ENCODE measurements around the gene MOCS1. TPM values are rescaled to one million over a fixed set of nuclear protein-coding genes. Genes with fewer than 3 reads are reported as not detected.

The MOCS1 gene
- total RNA-seq, 2 experiments from 2014 or later = 2.0 to 2.7 TPM

DNA sequence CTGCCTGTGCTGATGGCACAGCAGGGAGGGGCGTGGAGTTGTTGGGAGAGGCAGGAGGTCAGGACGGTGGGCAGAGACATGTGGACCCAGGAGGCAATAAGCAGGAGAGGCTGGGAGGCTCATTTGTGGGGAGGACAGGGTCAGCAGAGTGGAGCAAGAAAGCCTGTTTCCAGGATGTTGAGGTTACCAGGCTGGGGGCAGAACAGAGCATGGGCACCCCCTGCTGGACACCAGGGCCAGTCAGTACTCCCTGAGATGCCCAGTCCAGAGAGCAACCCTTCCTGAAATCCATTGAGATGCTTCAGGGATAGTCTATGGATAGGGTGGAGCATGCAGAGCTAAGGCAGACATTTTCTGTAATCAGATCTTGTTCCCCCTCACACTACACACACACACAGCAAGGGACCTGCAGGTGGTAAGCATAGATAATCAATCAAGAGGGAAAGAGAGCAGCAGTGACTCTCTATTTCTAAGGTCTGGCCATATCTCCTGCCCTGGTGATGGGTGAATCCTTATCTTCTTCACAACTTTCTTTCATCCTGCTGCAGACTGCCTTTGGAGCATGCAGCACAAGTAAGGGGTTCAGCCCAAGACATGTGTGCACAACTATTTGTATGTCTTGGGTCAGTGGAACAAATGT is 41.7 kb downstream of the MOCS1 start:
- Mint-ChIP-seq H3K9me3 (no peaks in the 10 kb centered on the region), H3K36me3 (ENCODE audit: low read depth) (no peaks in the 10 kb centered on the region), H3K27me3 (peaks cover 13% of the 10 kb centered on the region), H3K4me3 (no peak overlapping the region), H3K4me1 (ENCODE audit: low read depth) (no peaks in the 10 kb centered on the region), H3K27ac (no peak overlapping the region)
- Histone ChIP-seq H3K4me3 (ENCODE audit: low read length) (no peak overlapping the region), H3K4me1 (ENCODE audit: insufficient read depth, low read length) (no peaks in the 10 kb centered on the region), H3K27me3 (ENCODE audit: control insufficient read depth in 1 of 2, insufficient read depth in 2 of 2, low read length in 2 of 2) (peaks cover 0 to 2% of the 10 kb centered on the region in 2 experiments), H3K9me3 (ENCODE audit: control insufficient read depth in 1 of 2, insufficient read depth in 1 of 2, low read length in 2 of 2) (peaks cover 0 to 3% of the 10 kb centered on the region in 2 experiments), H3K36me3 (ENCODE audit: insufficient read depth, low read length) (no peaks in the 10 kb centered on the region), H3K27ac (ENCODE audit: low read depth in 1 of 2, low read length in 2 of 2) (no peak overlapping the region)
- ATAC-seq (ENCODE audit: poor library complexity) = no peak
- ChIA-PET POLR2A (no interaction called here), CTCF (no interaction called here)
- TF ChIP-seq, protein P1, sequence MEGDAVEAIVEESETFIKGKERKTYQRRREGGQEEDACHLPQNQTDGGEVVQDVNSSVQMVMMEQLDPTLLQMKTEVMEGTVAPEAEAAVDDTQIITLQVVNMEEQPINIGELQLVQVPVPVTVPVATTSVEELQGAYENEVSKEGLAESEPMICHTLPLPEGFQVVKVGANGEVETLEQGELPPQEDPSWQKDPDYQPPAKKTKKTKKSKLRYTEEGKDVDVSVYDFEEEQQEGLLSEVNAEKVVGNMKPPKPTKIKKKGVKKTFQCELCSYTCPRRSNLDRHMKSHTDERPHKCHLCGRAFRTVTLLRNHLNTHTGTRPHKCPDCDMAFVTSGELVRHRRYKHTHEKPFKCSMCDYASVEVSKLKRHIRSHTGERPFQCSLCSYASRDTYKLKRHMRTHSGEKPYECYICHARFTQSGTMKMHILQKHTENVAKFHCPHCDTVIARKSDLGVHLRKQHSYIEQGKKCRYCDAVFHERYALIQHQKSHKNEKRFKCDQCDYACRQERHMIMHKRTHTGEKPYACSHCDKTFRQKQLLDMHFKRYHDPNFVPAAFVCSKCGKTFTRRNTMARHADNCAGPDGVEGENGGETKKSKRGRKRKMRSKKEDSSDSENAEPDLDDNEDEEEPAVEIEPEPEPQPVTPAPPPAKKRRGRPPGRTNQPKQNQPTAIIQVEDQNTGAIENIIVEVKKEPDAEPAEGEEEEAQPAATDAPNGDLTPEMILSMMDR (IDR thresholded peaks at IDR 0.05) = no peak
- DNase-seq = peak in 1 of 14 experiments; percentile 2
- intact Hi-C loops (cut with DNase I, micrococcal nuclease) = no loop called here

DNA sequence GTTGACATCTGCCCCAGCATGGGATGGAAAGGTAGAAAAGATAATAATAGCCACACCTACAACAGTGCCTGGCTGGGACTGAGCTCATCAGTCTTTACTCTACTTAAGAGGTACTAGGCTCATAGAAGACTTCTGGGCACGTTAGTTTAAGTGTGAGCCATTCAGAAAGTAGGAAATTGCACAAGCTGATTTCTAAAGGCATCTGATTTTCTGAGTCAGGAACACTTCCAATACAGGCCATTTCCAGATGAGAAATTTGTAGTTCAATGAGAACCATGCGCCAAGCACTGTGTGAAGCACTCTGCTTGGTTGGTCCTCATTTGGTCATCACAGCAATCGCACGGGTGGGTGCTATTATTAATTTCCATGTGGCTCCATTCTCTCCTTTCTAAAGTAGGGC is 42.3 kb downstream of the MOCS1 start:
- peaks cover 7% of the 10 kb centered on the region for H3K27me3 Mint-ChIP-seq
- no peak overlapping the region for H3K4me3 ChIP-seq (ENCODE audit: low read length)
- no peaks in the 10 kb centered on the region for H3K36me3 ChIP-seq (ENCODE audit: insufficient read depth, low read length)
- H3K9me3 ChIP-seq (ENCODE audit: control insufficient read depth in 1 of 2, insufficient read depth in 1 of 2, low read length in 2 of 2) = peaks cover 0 to 5% of the 10 kb centered on the region in 2 experiments
- ATAC-seq (ENCODE audit: poor library complexity) (no peak), DNase-seq (no peak)
- H3K9me3 Mint-ChIP-seq = no peaks in the 10 kb centered on the region
- no peak overlapping the region for H3K27ac ChIP-seq (ENCODE audit: low read depth in 1 of 2, low read length in 2 of 2)
- no peak overlapping the region for H3K27ac Mint-ChIP-seq
- ChIA-PET CTCF (no interaction called here), POLR2A (no interaction called here)
- no peak overlapping the region for H3K4me3 Mint-ChIP-seq
- no peaks in the 10 kb centered on the region for H3K36me3 Mint-ChIP-seq (ENCODE audit: low read depth)
- no peaks in the 10 kb centered on the region for H3K4me1 ChIP-seq (ENCODE audit: insufficient read depth, low read length)
- H3K27me3 ChIP-seq (ENCODE audit: control insufficient read depth in 1 of 2, insufficient read depth in 2 of 2, low read length in 2 of 2) = no peaks in the 10 kb centered on the region
- no peaks in the 10 kb centered on the region for H3K4me1 Mint-ChIP-seq (ENCODE audit: low read depth)
- intact Hi-C loops (cut with DNase I, micrococcal nuclease) = no loop called here
- TF ChIP-seq, protein P1 (IDR thresholded peaks at IDR 0.05) = no peak

DNA sequence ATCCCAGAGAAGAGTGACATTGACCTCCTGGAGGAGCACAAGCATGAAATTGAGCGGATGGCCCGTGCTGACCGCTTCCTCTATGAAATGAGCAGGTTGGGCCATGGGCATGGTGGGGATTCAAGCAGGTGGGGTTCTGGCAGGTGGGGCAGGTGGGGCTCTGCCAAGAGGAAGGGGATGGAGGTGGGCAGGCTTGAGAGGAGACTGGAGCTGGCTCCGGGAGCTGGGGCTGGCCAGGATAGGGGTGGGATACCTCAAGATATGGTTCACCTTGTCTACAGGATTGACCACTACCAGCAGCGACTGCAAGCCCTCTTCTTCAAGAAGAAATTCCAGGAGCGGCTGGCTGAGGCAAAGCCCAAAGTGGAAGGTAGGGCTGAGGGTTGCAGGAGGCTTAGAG is 42.9 kb downstream of the MOCS1 start:
- H3K9me3 ChIP-seq (ENCODE audit: control insufficient read depth in 1 of 2, insufficient read depth in 1 of 2, low read length in 2 of 2) = peaks cover 0 to 5% of the 10 kb centered on the region in 2 experiments
- H3K36me3 ChIP-seq (ENCODE audit: insufficient read depth, low read length) = no peaks in the 10 kb centered on the region
- Mint-ChIP-seq H3K27ac (no peak overlapping the region), H3K9me3 (no peaks in the 10 kb centered on the region), H3K4me1 (ENCODE audit: low read depth) (no peaks in the 10 kb centered on the region), H3K27me3 (peaks cover 6% of the 10 kb centered on the region), H3K36me3 (ENCODE audit: low read depth) (no peaks in the 10 kb centered on the region), H3K4me3 (no peak overlapping the region)
- no peak for ATAC-seq (ENCODE audit: poor library complexity)
- H3K27me3 ChIP-seq (ENCODE audit: control insufficient read depth in 1 of 2, insufficient read depth in 2 of 2, low read length in 2 of 2) = no peaks in the 10 kb centered on the region
- CTCF ChIA-PET = no interaction called here
- no peak overlapping the region for H3K27ac ChIP-seq (ENCODE audit: low read depth in 1 of 2, low read length in 2 of 2)
- TF ChIP-seq, protein P1 (IDR thresholded peaks at IDR 0.05) = no peak
- intact Hi-C loops (cut with DNase I, micrococcal nuclease) = no loop called here
- POLR2A ChIA-PET = no interaction called here
- no peak for DNase-seq
- no peak overlapping the region for H3K4me3 ChIP-seq (ENCODE audit: low read length)
- H3K4me1 ChIP-seq (ENCODE audit: insufficient read depth, low read length) = no peaks in the 10 kb centered on the region

Data from CD4-positive, alpha-beta T cell (primary cell).